Erythroblast (primary cell): ENCODE results near the gene WHRN.

Experiments
- GATA1 ChIP-seq: IDR thresholded peaks from 2 replicates; pipeline ENCODE4 v1.6.1; 2011; ENCODE audit warnings: low read depth, mild to moderate bottlenecking, control low read depth, low read length, moderate library complexity
- POLR2A ChIP-seq: IDR thresholded peaks from 2 replicates; pipeline ENCODE4 v1.6.1; 2011; ENCODE audit warnings: mild to moderate bottlenecking, low read length

DNA sequence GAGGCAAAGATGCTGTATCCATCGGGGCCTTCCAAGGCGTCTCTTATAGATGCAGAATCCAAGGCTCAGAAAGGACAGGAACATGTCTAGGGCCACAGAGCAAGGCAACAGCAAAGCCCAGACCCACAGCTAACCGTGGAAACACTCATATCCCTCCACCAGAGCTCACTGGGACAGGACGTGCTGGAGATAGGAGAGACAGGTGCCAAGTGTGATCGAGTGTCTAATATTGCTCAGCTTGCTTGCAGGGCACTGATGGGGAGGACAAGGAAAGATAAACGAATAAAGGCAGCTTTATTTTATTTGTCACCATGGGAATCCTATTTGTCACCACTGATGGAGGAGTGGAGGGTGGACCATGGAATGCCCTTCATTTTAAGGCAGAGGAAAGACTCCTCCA, 73.5 kb downstream of the WHRN start:
- TF ChIP-seq POLR2A, result no peak
- TF ChIP-seq GATA1, result no peak
